GM18526 (cell line): ENCODE results near the gene CLDN4.
A peak's percentile ranks its signal among the peaks of the same experiment; 100 is the strongest.

Experiments used
- POLR2A ChIP-seq: IDR thresholded peaks from 3 replicates; pipeline ENCODE4 v1.6.1; 2011; ENCODE audit not compliant: insufficient read length; ENCODE audit errors: extremely low read depth

The CLDN4 gene

GRCh38 chr7:73839743-73840714 is 9.2 kb downstream of the CLDN4 start:
- TF ChIP-seq POLR2A = no peak

- TF ChIP-seq POLR2A = no peak
Measured at GRCh38 chr7:73840715-73841379, 10.1 kb downstream of the CLDN4 start.

- TF ChIP-seq POLR2A = no peak
Measured at GRCh38 chr7:73841689-73842066, 10.9 kb downstream of the CLDN4 start.

- peak; percentile 42 for TF ChIP-seq POLR2A
Measured at GRCh38 chr7:73842067-73842976, 11.5 kb downstream of the CLDN4 start, which contains the start of gene METTL27. Gene METTL27 (minus strand): TSS chr7:73842516. CDS start chr7:73842140, 376 bp downstream.

- no peak for TF ChIP-seq POLR2A
Measured at GRCh38 chr7:73844131-73844547, 13.3 kb downstream of the CLDN4 start.

GRCh38 chr7:73844848-73845460 is 14.2 kb downstream of the CLDN4 start:
- no peak for TF ChIP-seq POLR2A

- TF ChIP-seq POLR2A = no peak
Measured at GRCh38 chr7:73847941-73848723, 17.3 kb downstream of the CLDN4 start.

GRCh38 chr7:73850781-73851207 is 20.0 kb downstream of the CLDN4 start:
- no peak for TF ChIP-seq POLR2A

GRCh38 chr7:73851410-73852338 is 20.9 kb downstream of the CLDN4 start:
- no peak for TF ChIP-seq POLR2A

GRCh38 chr7:73852500-73852899 is 21.7 kb downstream of the CLDN4 start:
- no peak for TF ChIP-seq POLR2A

- no peak for TF ChIP-seq POLR2A
Measured at GRCh38 chr7:73856941-73857340, 26.1 kb downstream of the CLDN4 start.

- TF ChIP-seq POLR2A = no peak
Measured at GRCh38 chr7:73858807-73859206, 28.0 kb downstream of the CLDN4 start.

- TF ChIP-seq POLR2A = no peak
Measured at GRCh38 chr7:73860859-73861258, 30.1 kb downstream of the CLDN4 start, which contains the start of gene TMEM270. Gene TMEM270 (plus strand): TSS chr7:73861159. CDS start chr7:73861195, 36 bp downstream.

GRCh38 chr7:73861305-73861704 is 30.5 kb downstream of the CLDN4 start:
- TF ChIP-seq POLR2A = no peak
